Suprapubic skin (tissue), 4 donors: ENCODE data around the gene RHBDD2.

Experiments used
- EP300 ChIP-seq: sonication (generic); formaldehyde crosslinking; IDR thresholded peaks from one replicate; pipeline ENCODE4 v1.6.1; 2017; ENCODE audit warnings: antibody characterized with exemption
- POLR2A ChIP-seq, 2 donors: fragments of 450-650 bp; IDR thresholded peaks; one replicate each; pipeline ENCODE4 v1.6.1; 2017; ENCODE audit warnings: antibody characterized with exemption in 2 of 2, mild to moderate bottlenecking in 2 of 2, moderate library complexity in 2 of 2
- POLR2AphosphoS5 ChIP-seq, 3 donors: sonication (generic); formaldehyde crosslinking; IDR thresholded peaks; one replicate each; pipeline ENCODE4 v1.6.1; 2017; ENCODE audit warnings: antibody characterized with exemption in 3 of 3
- TF ChIP-seq, protein P1 (sequence below), 2 donors: fragments of 200-600 bp in 1 of 2; fragments of 450-650 bp in 1 of 2; sonication (generic) in 1 of 2; IDR thresholded peaks; one replicate each; pipeline ENCODE4 v1.5.1; 2016 to 2019; ENCODE audit warnings: antibody characterized with exemption in 2 of 2, mild to moderate bottlenecking in 1 of 2, moderate library complexity in 1 of 2

GRCh38 chr7:75869776-75870379 is 9.0 kb upstream of the RHBDD2 start:
- TF ChIP-seq, protein P1, sequence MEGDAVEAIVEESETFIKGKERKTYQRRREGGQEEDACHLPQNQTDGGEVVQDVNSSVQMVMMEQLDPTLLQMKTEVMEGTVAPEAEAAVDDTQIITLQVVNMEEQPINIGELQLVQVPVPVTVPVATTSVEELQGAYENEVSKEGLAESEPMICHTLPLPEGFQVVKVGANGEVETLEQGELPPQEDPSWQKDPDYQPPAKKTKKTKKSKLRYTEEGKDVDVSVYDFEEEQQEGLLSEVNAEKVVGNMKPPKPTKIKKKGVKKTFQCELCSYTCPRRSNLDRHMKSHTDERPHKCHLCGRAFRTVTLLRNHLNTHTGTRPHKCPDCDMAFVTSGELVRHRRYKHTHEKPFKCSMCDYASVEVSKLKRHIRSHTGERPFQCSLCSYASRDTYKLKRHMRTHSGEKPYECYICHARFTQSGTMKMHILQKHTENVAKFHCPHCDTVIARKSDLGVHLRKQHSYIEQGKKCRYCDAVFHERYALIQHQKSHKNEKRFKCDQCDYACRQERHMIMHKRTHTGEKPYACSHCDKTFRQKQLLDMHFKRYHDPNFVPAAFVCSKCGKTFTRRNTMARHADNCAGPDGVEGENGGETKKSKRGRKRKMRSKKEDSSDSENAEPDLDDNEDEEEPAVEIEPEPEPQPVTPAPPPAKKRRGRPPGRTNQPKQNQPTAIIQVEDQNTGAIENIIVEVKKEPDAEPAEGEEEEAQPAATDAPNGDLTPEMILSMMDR (IDR thresholded peaks at IDR 0.05), result no peak
- no peak for TF ChIP-seq POLR2AphosphoS5 (IDR thresholded peaks at IDR 0.05)
- TF ChIP-seq POLR2A (IDR thresholded peaks at IDR 0.05), result no peak
- no peak for TF ChIP-seq EP300
